Neutrophil (primary cell): ENCODE measurements around the gene BRCA2.

Experiments
- H3K27ac ChIP-seq: fragments of 200-600 bp; sonication (generic); 2 replicates; pipeline ENCODE4 v1.5.1; 2016; ENCODE audit warnings: mild to moderate bottlenecking, moderate library complexity
- H3K27me3 ChIP-seq: fragments of 200-600 bp; sonication (generic); 2 replicates; pipeline ENCODE4 v1.6.0; 2016; ENCODE audit warnings: mild to moderate bottlenecking
- H3K36me3 ChIP-seq: fragments of 200-600 bp; sonication (generic); 2 replicates; pipeline ENCODE4 v1.5.1; 2017
- H3K4me1 ChIP-seq, 2 experiments: fragments of 200-600 bp in 1 of 2; sonication (generic) in 1 of 2; 1 replicate in 1 of 2; 2 replicates in 1 of 2; pipeline versions ENCODE4 v1.5.1 to v1.6.1; 2013 to 2016; ENCODE audit warnings: low read depth in 1 of 2, low read length in 1 of 2, mild to moderate bottlenecking in 1 of 2, moderate library complexity in 1 of 2; ENCODE audit not compliant: control insufficient read depth in 1 of 2, insufficient read depth in 1 of 2
- H3K4me3 ChIP-seq, 2 experiments: fragments of 200-600 bp in 1 of 2; sonication (generic) in 1 of 2; 1 replicate in 1 of 2; 2 replicates in 1 of 2; pipeline ENCODE4 v1.5.1; 2013 to 2016; ENCODE audit warnings: low read depth in 1 of 2, low read length in 1 of 2, mild to moderate bottlenecking in 1 of 2, moderate library complexity in 1 of 2
- H3K9me3 ChIP-seq: fragments of 200-600 bp; sonication (generic); 2 replicates; pipeline ENCODE4 v1.5.1; 2016
- TF ChIP-seq, protein P1 (sequence below): fragments of 200-600 bp; sonication (generic); IDR thresholded peaks from 2 replicates; pipeline ENCODE4 v1.5.1; 2016; ENCODE audit warnings: antibody characterized with exemption

Gene BRCA2, protein sequence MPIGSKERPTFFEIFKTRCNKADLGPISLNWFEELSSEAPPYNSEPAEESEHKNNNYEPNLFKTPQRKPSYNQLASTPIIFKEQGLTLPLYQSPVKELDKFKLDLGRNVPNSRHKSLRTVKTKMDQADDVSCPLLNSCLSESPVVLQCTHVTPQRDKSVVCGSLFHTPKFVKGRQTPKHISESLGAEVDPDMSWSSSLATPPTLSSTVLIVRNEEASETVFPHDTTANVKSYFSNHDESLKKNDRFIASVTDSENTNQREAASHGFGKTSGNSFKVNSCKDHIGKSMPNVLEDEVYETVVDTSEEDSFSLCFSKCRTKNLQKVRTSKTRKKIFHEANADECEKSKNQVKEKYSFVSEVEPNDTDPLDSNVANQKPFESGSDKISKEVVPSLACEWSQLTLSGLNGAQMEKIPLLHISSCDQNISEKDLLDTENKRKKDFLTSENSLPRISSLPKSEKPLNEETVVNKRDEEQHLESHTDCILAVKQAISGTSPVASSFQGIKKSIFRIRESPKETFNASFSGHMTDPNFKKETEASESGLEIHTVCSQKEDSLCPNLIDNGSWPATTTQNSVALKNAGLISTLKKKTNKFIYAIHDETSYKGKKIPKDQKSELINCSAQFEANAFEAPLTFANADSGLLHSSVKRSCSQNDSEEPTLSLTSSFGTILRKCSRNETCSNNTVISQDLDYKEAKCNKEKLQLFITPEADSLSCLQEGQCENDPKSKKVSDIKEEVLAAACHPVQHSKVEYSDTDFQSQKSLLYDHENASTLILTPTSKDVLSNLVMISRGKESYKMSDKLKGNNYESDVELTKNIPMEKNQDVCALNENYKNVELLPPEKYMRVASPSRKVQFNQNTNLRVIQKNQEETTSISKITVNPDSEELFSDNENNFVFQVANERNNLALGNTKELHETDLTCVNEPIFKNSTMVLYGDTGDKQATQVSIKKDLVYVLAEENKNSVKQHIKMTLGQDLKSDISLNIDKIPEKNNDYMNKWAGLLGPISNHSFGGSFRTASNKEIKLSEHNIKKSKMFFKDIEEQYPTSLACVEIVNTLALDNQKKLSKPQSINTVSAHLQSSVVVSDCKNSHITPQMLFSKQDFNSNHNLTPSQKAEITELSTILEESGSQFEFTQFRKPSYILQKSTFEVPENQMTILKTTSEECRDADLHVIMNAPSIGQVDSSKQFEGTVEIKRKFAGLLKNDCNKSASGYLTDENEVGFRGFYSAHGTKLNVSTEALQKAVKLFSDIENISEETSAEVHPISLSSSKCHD (N-terminal part only)

DNA sequence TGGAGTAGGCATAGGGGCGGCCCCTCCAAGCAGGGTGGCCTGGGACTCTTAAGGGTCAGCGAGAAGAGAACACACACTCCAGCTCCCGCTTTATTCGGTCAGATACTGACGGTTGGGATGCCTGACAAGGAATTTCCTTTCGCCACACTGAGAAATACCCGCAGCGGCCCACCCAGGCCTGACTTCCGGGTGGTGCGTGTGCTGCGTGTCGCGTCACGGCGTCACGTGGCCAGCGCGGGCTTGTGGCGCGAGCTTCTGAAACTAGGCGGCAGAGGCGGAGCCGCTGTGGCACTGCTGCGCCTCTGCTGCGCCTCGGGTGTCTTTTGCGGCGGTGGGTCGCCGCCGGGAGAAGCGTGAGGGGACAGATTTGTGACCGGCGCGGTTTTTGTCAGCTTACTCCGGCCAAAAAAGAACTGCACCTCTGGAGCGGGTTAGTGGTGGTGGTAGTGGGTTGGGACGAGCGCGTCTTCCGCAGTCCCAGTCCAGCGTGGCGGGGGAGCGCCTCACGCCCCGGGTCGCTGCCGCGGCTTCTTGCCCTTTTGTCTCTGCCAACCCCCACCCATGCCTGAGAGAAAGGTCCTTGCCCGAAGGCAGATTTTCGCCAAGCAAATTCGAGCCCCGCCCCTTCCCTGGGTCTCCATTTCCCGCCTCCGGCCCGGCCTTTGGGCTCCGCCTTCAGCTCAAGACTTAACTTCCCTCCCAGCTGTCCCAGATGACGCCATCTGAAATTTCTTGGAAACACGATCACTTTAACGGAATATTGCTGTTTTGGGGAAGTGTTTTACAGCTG, at the start of gene BRCA2, which contains the start of gene ZAR1L:
Gene BRCA2, plus strand, starts transcription at position 271 of the 790 bp plus-strand sequence. CDS start 953 bp downstream, outside the sequence.
Gene ZAR1L, minus strand, starts transcription at position 126 of the 790 bp plus-strand sequence. CDS start 3,438 bp downstream, outside the sequence.
- Histone ChIP-seq H3K4me3 (peak within 1 kb of the TSS; percentile 82 to 92), H3K27me3 (no peaks in the 10 kb centered on the region), H3K9me3 (no peaks in the 10 kb centered on the region), H3K4me1 (peaks cover 24 to 27% of the 10 kb centered on the region in 2 experiments), H3K36me3 (no peaks in the 10 kb centered on the region), H3K27ac (peak within 1 kb of the TSS; percentile 99)
- TF ChIP-seq, protein P1, sequence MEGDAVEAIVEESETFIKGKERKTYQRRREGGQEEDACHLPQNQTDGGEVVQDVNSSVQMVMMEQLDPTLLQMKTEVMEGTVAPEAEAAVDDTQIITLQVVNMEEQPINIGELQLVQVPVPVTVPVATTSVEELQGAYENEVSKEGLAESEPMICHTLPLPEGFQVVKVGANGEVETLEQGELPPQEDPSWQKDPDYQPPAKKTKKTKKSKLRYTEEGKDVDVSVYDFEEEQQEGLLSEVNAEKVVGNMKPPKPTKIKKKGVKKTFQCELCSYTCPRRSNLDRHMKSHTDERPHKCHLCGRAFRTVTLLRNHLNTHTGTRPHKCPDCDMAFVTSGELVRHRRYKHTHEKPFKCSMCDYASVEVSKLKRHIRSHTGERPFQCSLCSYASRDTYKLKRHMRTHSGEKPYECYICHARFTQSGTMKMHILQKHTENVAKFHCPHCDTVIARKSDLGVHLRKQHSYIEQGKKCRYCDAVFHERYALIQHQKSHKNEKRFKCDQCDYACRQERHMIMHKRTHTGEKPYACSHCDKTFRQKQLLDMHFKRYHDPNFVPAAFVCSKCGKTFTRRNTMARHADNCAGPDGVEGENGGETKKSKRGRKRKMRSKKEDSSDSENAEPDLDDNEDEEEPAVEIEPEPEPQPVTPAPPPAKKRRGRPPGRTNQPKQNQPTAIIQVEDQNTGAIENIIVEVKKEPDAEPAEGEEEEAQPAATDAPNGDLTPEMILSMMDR: peak; percentile 31

DNA sequence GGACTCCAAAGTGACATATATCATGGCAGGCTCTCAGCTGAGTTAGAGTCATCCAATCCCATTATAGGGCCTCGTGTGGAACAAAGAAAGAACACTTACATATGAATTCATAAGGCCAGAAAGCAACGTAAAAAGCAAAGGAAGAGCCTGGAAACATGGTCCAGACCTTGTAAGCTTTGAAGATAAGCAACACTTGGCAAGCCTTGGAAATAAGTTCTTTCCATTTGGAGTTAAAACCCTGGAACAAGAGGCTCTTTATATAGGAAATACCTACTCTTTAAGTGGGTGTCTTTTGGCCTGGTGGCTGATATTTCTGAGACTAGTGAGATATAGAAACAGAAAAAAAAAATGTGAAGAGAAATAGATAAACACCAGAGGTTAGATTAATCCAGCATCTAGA, 49.6 kb upstream of the BRCA2 start:
- Histone ChIP-seq H3K27me3 (no peaks in the 10 kb centered on the region), H3K27ac (no peak overlapping the region), H3K36me3 (peaks cover 94% of the 10 kb centered on the region)

DNA sequence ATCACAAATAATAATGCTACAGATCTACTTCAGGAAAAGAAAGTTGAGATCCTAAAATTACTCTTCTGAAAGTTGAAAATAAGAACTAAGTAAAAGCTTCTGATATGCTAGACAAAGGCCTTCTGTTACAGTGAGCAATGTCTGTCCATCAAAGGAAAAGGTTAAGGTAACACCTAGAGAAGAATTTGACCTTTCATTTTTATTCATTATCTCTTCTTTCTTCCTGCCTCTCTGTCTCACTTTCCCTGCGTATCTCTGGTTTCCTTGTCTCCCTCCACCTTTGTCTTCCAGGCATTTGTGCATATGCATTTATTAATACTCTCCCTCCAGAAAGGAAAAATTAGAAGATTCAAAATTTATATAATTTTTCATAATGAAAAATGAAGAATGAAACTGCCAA, 49.2 kb upstream of the BRCA2 start:
- Histone ChIP-seq H3K4me1 (no peaks in the 10 kb centered on the region), H3K27ac (no peak overlapping the region), H3K27me3 (no peaks in the 10 kb centered on the region), H3K9me3 (no peaks in the 10 kb centered on the region), H3K36me3 (peaks cover 94% of the 10 kb centered on the region), H3K4me3 (no peak overlapping the region)
- TF ChIP-seq, protein P1: no peak

More for the DNA sequence above, 49.6 kb upstream of the BRCA2 start:
- Histone ChIP-seq H3K9me3 (no peaks in the 10 kb centered on the region), H3K4me1 (no peaks in the 10 kb centered on the region), H3K4me3 (no peak overlapping the region)
- TF ChIP-seq, protein P1: no peak

DNA sequence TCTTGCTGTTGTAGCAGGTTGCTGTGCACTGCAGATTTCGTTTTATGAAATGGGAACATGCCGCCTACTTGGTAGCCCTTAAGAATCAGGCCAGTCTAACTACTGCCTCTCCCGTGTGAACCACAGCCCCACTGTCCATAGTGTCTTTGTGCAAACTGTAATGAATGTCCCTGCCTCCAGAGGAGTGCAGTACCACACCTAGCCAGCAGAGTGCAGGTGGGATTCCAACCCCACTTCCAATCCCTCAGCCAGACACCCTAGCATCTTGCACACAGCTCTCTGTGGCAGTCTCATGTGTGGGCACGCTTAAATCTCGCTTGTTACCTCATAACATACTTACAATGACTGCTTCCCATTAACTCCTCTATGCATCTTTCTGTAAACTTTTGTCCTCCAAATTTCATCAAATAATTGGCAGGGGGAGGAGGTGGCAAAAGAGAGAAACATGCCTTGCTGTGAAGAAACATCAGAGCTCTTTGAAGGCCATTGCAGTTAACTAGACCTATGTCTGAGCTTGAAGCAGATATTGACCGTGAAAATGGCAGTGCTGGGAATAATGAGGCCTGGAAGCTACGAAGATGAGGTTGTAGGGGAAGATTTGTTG, 47.4 kb upstream of the BRCA2 start:
- peaks cover 94% of the 10 kb centered on the region for H3K36me3 ChIP-seq
- TF ChIP-seq, protein P1: peak; percentile 56
- no peaks in the 10 kb centered on the region for H3K9me3 ChIP-seq
- no peaks in the 10 kb centered on the region for H3K4me1 ChIP-seq
- no peak overlapping the region for H3K4me3 ChIP-seq
- no peak overlapping the region for H3K27ac ChIP-seq
- H3K27me3 ChIP-seq: no peaks in the 10 kb centered on the region
